Urinary bladder (tissue), 4 donors: ENCODE results near the gene LRP1B. TPM values are rescaled to one million over a fixed set of nuclear protein-coding genes. Genes with fewer than 3 reads are reported as not detected.

Experiments used
- DNase-seq: peaks from one replicate; pipeline ENCODE4 v3.0.0-alpha.2; 2015; ENCODE audit errors: extremely low spot score
- H3K27ac ChIP-seq: one replicate; pipeline ENCODE4 v1.5.1; 2013; ENCODE audit warnings: low read depth, mild to moderate bottlenecking, moderate library complexity
- H3K36me3 ChIP-seq: one replicate; pipeline ENCODE4 v1.6.1; 2013; ENCODE audit warnings: mild to moderate bottlenecking, moderate library complexity; ENCODE audit not compliant: insufficient read depth
- H3K4me1 ChIP-seq: one replicate; pipeline ENCODE4 v1.6.1; 2013; ENCODE audit warnings: mild to moderate bottlenecking, moderate library complexity; ENCODE audit not compliant: insufficient read depth
- H3K4me3 ChIP-seq: one replicate; pipeline ENCODE4 v1.5.1; 2013; ENCODE audit warnings: low read depth, low read length
- WGBS: extraction: QIAGEN DNeasy Blood & Tissue Kit; methylation state at CpG from one replicate; pipeline ENCODE4 v1.1.7; 2013; 5-methylcytosine and 5-hydroxymethylcytosine counted together
- polyA plus RNA-seq: library from polyadenylated mRNA; stranded (reverse); fragments of 200-250 nt; gene quantifications from one replicate; pipeline ENCODE4 v1.2.3, GENCODE V29; 2013
- total RNA-seq: library from RNA; depleted of rRNA; stranded (reverse); fragments of >200 nt; gene quantifications from one replicate; pipeline ENCODE4 v1.2.3, GENCODE V29; 2014
- donor health status: healthy with polysubstance abuse.
- donor health status: healthy.

The LRP1B gene
- total and polyA plus RNA-seq, 2 donors = 0.05 to 13.3 TPM

GRCh38 chr2:140892911-140893637 lies 1237.7 kb downstream of the LRP1B start:
- Histone ChIP-seq H3K4me3 (no peak overlapping the region), H3K4me1 (no peaks in the 10 kb centered on the region), H3K27ac (no peak overlapping the region), H3K36me3 (no peaks in the 10 kb centered on the region)
- DNase-seq = no peak
- WGBS = 90% methylated on average over 3 of the region's 3 CpGs

GRCh38 chr2:140892436-140892835 lies 1238.4 kb downstream of the LRP1B start:
- Histone ChIP-seq H3K4me3 (no peak overlapping the region), H3K27ac (no peak overlapping the region), H3K36me3 (no peaks in the 10 kb centered on the region), H3K4me1 (no peaks in the 10 kb centered on the region)
- no peak for DNase-seq
- WGBS = 97% methylated on average over 5 of the region's 5 CpGs

- Histone ChIP-seq H3K4me3 (no peak overlapping the region), H3K27ac (no peak overlapping the region), H3K4me1 (no peaks in the 10 kb centered on the region), H3K36me3 (no peaks in the 10 kb centered on the region)
- WGBS = 81% methylated on average over 1 of the region's 1 CpG
- no peak for DNase-seq
Measured at GRCh38 chr2:140891614-140892212, 1239.1 kb downstream of the LRP1B start.

DNA sequence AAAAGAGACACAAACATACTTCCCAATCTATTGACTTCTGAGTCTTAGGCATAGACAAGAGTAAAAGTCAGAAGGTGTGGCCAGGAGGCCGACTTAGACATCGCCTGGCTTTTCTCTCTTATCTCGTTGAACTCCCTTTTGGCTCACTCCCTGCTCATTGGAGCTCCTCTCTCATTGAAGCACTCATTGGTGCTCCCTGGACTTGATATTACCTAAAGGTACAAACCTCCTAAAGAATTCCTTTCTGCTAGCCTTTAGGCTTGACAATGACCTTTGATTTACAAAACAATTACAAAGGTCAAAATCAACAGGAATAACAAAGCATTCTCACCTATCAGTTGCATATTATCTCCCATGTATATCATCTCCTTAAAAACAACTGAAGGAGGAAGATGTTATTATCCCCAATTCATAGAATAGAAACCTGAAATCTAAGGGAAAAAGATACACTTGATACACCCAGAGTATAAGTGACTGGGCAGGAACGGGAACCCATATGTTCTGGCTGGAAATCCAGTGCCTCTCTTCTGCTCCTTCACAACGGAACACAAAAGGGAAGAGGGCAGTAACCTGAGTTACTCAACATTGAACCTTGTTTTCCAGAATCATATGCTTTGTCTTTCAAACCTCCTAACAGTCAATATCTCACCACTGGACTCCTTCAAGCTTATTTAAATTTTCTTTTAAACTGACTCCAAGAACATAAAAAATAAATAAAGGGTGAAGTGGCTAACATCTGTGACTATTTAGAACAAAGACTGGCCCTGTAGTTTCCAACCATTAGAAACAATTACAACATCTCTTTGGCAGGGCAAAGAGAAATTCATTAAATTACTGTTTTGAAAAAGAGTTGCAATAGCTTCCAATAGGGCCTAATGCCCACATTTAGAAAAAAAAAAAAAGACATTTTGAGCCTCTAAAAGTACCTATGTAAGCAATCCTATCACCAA lies 1247.9 kb downstream of the LRP1B start:
- no peak for DNase-seq
- Histone ChIP-seq H3K27ac (no peak overlapping the region), H3K36me3 (no peaks in the 10 kb centered on the region), H3K4me3 (no peak overlapping the region), H3K4me1 (no peaks in the 10 kb centered on the region)
- 85% methylated on average over 5 of the region's 5 CpGs for WGBS

- DNase-seq = no peak
- Histone ChIP-seq H3K4me3 (no peak overlapping the region), H3K4me1 (no peaks in the 10 kb centered on the region), H3K27ac (no peak overlapping the region), H3K36me3 (no peaks in the 10 kb centered on the region)
- WGBS = 67% methylated on average over 1 of the region's 1 CpG
Measured at GRCh38 chr2:140880573-140880972, 1250.2 kb downstream of the LRP1B start.

DNA sequence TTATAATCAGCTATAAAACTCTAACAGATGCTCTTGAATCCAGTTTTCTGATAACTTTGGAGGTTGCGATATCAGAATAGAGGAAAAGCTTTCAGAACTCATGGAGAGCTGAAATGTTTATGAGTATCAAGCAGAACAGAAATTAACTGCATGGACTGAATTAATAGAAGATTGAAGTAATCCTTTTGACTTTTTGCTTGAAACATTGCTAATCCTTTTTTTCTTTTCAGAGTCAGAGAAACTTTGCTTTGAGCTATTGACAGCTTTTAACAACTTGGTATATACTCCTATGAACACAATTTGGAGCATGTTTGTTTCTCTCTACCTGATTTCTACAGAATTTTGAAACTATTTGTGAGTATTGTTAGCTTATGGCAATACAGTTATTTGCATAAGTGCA lies 1254.8 kb downstream of the LRP1B start:
- Histone ChIP-seq H3K4me3 (no peak overlapping the region), H3K4me1 (no peaks in the 10 kb centered on the region), H3K36me3 (no peaks in the 10 kb centered on the region), H3K27ac (no peak overlapping the region)
- DNase-seq = no peak
- WGBS = 98% methylated on average over 1 of the region's 1 CpG

DNA sequence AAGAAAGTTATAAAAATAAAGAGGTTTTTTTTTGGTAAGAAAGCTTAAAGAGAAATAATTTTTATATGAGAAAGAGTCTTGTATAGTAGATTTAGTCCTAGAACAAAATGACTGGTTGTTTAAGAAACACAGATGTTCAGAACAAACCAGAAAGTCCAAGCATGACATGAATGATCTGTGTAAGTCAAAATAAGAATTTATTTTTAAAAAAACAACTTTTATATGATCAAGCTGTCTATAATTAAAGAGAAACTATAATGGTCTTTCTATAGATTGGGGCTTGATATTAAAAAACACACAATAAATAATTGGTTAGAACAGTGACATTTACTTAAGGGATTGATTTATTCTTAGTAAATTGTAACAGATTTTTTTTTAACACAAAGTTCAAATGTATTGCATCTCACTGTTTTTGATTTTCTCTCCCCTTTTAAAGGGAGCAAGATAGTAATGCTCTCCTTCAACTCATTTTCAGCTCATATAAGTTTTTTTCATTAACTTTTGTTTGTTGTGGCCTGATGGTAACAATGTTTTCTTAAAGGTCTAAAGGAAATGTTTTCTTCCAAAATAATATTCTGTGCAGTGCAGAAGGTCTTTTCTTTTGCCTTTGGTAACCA lies 1256.8 kb downstream of the LRP1B start:
- H3K36me3 ChIP-seq = no peaks in the 10 kb centered on the region
- DNase-seq = no peak
- no peak overlapping the region for H3K4me3 ChIP-seq
- H3K27ac ChIP-seq = no peak overlapping the region
- no peaks in the 10 kb centered on the region for H3K4me1 ChIP-seq

- Histone ChIP-seq H3K4me1 (no peaks in the 10 kb centered on the region), H3K27ac (no peak overlapping the region), H3K36me3 (no peaks in the 10 kb centered on the region), H3K4me3 (no peak overlapping the region)
- DNase-seq = no peak
Measured at GRCh38 chr2:140869925-140870324, 1260.9 kb downstream of the LRP1B start.

DNA sequence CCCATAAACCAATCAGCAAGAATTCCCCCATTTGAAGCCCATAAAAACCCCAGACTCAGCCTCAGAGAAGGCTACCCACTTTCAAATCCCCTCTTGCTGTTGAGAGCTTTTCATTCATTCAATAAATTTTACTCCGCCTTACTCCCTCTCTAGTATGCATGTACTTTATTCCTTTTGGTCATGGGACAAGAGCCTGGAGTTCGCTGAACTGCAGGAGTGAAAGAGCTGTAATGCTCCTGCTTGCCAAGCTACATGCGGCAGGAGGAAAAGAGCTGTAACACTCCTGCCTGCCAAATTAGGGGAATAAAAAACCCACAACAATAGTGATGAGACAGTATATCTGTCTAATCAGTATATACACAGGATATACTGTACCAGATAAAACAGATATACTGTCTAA lies 1261.7 kb downstream of the LRP1B start:
- no peak for DNase-seq
- no peaks in the 10 kb centered on the region for H3K36me3 ChIP-seq
- 71% methylated on average over 3 of the region's 3 CpGs for WGBS
- H3K4me1 ChIP-seq = no peaks in the 10 kb centered on the region
- H3K27ac ChIP-seq = no peak overlapping the region
- no peak overlapping the region for H3K4me3 ChIP-seq

DNA sequence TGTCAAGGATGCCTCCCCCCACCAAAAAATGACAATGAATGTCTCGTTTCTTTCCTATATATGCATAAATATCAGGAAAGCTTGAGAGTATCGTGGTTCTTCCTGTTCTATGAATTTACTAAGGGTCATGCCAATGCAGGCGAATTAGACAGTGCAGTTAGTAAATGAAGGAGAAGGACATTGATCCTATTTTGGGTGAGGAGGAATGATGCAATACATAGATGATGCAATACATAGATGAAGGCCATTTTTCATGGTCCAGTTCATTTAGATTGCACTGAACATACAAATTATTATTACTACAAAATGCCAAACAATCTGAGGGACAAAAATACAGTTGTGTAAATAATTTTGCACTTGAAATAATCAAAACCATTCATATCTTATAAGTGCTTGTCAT lies 1265.0 kb downstream of the LRP1B start:
- no peak for DNase-seq
- WGBS = 86% methylated on average over 3 of the region's 3 CpGs
- H3K36me3 ChIP-seq = no peaks in the 10 kb centered on the region
- no peak overlapping the region for H3K4me3 ChIP-seq
- no peaks in the 10 kb centered on the region for H3K4me1 ChIP-seq
- no peak overlapping the region for H3K27ac ChIP-seq

GRCh38 chr2:140863713-140864112 lies 1267.1 kb downstream of the LRP1B start:
- H3K27ac ChIP-seq = no peak overlapping the region
- no peaks in the 10 kb centered on the region for H3K4me1 ChIP-seq
- no peaks in the 10 kb centered on the region for H3K36me3 ChIP-seq
- no peak overlapping the region for H3K4me3 ChIP-seq
- DNase-seq = no peak
- 52% methylated on average over 2 of the region's 2 CpGs for WGBS

DNA sequence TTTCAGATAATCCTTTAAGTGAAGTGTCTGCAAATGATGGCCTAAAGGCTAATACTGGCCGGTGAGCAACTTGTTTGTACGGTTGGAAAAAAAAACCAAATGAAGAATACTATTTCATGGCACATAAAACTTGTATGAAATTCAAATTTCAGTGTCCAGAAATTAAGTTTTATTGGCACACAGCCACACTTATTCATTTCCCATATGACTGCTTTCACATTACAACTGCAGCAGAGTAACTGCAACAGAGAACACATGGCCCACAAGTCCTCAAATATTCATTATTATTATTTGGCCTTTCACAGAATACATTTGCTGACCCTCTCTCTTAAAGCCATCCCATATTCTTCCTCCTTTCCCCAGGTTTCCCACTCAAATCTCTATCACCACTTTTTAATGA lies 1268.6 kb downstream of the LRP1B start:
- Histone ChIP-seq H3K4me1 (no peaks in the 10 kb centered on the region), H3K27ac (no peak overlapping the region), H3K4me3 (no peak overlapping the region), H3K36me3 (no peaks in the 10 kb centered on the region)
- DNase-seq = no peak
- WGBS = 67% methylated on average over 2 of the region's 2 CpGs

DNA sequence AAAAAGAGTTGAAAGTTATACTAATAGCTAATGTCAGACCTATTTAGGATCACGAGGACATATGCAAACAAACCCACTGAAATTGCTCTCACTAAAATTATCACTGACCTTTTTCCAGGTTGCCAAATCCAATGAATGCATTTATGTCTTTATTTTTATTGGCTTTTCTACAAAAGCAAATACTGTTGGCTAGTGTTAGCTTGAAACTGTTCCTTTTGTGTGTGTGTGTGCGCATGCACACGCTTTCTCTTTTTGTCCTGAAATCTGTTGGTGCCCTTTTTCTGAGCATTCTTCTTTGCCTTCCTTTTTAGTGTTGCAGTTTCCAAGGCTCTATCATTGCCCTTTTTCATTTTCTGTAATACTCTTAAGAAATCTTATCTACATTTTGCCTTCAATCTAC lies 1269.2 kb downstream of the LRP1B start:
- no peak overlapping the region for H3K27ac ChIP-seq
- no peak overlapping the region for H3K4me3 ChIP-seq
- H3K36me3 ChIP-seq = no peaks in the 10 kb centered on the region
- no peak for DNase-seq
- WGBS = 82% methylated on average over 3 of the region's 3 CpGs
- H3K4me1 ChIP-seq = no peaks in the 10 kb centered on the region
